Kasumi-1 (cell line): Measurements from ENCODE around the gene IQCN.

Experiments used
- DNase-seq, 2 experiments: peaks; one replicate each; lab custom pipeline; 2025; lab: John Stamatoyannopoulos, UW

IQCN gene

DNA sequence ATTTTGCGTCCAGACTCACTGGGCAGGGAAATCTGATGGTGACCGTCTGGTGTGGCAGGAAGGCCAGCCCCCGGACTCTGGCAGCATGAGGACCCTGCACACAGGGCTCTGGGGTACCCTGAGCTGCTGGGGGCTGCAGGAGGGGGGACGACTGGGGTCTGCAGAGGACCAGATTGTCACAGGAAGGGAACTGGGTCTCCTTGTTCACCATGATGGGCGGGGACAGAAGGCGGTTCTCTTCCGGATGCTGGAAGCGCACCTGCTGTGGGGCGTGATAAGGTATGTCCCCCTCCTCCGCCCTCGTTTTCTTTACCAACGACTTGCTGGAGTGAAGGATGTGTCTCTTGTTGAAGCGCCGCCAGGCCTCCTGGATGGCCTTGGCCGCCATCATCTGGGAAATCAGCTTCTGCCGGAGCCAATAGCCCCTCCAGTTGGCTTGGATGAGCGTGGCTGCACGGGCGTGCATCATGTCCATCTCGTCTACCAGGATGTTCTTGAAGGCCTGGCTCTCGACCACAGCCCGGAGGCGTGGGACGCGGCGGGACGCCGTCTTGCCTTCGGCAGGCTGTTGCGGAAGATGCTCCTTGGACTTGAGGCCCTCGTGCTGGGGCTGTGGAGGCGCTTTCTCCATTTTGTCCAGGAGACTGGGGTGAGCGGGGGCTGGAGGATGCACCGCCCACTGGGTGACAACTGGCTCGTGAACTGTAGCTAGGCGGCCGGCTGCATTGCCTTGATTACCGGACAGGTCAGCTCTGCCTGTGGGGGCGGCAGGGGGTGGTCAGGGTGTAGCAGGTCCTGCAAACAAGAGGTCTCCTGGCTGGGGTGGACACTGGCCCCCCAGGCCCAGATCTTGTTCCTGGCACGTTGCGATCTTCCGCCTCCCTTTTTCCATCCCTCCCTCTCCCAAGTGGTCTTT, 7.2 kb downstream of the IQCN start:
- no peak for DNase-seq

DNA sequence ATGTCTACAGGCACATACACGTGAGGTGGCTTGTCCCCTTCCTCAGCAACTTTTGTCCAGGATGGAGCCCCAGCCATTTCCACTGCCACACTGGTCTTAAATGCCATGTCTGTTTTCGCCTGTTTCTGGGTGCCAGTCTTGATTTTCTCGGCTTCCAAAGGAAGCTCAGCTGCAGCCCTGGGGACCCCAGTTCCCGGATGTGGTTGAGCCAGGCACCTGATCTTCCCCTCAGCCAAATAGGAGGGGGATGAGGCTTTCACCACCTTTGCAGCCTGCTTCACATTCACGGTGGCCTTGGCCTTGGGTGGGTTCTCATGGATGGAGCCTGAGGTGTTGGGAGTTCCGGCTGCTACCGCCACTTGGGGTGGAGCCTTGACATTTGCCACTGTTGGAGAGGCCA, 8.7 kb downstream of the IQCN start:
- no peak for DNase-seq

DNA sequence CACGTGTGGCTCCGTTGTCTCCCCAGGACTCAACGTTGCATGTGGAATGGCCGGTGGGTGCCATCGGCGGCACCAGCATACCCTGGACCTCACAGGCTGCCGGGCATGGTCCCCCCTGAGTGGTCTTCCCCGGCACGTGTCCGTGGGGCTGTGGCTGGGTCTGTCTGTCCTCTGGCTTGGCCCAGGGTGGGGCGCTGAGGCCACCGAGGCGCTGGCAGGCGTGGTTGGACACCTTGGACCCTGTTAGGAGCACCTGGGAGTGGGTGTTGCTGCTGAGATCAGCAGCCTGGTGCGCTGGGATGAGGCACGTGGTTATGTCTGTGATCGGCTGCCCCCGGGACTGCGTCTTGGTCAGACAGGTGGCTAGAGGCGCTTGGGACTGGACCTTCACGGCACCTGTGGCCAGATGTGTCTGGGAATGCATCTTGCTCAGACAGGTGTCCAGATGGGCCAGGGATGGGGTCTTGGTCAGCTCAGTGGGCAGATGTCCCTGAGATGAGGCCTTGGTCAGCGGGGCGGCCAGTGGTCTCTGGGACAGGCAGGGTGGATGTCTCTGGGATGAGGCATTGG, 9.2 kb downstream of the IQCN start:
- DNase-seq, result no peak

DNA sequence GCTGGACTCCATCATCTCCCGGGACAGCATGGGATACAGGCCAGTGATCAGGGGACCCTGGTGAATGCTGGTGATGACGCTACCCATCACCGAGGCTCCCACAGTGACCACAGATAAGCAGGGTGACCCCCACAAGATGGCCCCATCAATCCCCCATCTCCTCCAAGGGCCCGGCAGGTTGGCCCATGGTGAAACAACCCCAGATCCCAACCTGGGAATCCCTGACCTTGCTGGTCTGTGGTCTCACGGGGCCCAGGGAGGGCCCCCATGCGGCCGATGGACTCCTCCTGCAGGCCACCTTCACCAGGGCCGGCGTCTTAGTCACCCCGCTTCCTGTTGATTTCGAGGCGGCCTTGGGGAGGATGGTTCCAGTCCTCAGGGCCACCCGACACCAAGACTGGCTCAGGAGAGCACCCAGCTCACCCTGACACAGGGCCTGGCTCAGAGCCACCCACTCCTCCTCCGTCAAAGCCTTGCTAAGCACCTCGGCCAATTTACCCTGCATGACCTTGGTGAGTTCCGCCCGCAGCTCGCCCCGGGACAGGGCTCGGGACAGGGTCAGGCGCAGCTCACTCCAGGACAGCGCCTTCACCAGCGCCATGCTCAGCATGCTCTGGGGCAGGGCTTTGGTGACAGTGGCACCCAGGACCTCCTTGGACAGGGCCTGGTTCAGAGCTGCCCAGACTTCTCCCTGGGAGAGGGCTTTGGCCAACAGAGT, 10.0 kb downstream of the IQCN start:
- DNase-seq, result no peak

DNA sequence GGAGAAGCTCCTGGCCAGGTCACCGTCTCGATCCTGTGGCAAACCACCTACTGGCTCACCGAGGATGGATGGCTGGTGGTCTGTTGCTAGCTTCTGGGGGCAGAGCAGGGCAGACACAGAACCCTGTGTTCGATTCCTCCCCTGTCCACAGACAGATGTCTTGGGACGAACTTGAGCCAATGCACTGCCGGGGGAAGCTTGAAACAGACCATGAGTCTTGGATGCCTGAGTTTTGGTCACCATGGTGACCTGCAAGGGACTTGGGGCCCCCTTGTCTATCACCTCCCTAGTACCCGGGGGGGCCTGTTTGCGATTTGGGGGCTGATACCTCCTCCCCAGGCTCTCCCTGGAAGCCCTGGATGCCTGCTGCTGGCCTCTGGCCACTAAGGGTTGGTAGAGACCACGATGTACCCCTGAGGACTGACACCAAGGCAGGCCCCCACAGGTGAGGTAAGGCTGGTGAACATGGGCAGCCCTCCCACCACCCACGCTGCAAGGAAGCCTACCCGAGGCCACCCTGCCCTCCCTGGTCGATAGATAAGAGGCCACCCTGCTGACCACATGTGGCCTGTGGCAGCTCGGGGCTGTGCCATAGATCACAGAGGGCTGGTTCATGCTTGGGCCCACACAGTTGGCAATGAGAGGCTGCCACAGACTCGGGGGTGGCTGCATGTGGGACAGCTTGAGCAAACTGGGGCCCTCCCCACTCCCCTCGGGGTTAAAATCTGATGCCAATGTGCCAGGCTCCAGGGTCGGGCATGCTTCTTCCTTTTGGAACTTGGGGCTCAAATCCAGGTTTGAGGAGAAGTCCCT, 10.7 kb downstream of the IQCN start:
- DNase-seq, result no peak

DNA sequence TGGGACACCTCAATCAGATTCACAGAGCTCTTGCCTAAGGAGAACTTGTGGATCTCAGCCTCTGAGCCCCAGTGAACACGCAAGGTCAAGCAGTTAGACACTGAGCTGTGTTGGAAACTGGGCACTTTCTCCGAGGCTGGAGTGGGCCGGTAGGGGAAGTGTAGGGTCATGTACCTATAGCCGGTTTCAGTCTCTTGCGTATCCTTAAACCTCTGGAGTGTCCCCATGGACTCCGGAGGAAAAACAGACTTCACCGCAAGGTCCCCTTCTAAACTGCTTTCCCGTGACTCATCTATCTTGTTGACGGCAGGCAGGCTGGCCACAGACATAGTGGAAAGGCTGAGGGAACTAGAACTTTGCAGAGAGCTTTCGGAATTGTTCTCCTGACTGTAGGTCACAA, 11.3 kb downstream of the IQCN start:
- DNase-seq, result no peak

DNA sequence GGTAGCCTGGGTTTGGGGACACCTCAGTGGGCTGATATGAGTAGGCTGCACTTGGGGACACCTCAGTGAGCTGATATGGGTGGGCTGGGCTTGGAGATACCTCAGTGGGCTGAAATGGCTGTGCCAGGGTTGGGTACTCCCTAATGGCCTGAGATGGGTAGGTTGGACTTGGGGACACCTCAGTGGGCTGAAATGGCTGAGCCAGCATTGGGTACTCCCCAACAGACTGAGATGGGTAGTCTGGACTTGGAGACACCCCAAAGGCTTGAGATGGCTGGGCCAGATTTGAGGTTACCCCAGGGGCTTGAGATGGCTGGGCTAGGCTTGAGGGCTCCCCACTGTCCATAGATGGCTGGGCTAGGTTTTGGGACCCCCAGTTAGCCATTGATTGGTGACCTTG, 12.1 kb downstream of the IQCN start:
- DNase-seq, result no peak

DNA sequence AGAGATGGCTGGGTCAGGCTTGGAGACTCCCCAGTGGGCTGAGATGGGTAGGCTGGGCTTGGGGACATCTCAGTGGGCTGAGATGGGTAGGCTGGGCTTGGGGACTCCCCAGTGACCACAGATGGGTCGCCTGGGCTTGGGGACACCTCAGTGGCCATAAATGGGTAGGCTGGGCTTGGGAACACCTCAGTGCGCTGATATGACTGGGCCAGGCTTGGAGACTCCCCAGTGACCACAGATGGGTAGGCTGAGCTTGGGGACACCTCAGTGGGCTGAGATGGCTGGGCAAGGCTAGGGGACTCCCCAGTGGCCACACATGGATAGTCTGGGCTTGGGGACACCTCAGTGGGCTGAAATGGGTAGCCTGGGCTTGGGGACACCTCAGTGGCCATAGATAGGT, 12.8 kb downstream of the IQCN start:
- DNase-seq, result no peak

DNA sequence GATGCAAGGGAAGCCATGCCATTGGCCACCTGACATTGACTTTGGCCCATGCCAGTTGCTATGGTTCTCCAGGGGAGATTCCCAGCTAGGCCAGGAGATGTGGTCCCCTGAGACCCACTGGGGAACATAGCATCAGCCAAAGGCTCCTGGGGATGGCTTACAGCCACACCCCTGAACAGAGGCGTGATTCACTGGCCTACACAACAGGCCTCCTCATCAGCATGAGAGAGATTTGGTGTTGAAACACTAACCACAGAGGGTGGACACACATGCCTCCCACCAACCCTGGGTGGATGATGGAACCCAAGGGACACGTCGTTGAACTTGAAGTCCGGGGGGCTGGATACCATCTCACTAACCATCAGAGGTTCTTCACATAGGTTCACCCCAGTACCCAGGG, 14.4 kb downstream of the IQCN start:
- no peak for DNase-seq

DNA sequence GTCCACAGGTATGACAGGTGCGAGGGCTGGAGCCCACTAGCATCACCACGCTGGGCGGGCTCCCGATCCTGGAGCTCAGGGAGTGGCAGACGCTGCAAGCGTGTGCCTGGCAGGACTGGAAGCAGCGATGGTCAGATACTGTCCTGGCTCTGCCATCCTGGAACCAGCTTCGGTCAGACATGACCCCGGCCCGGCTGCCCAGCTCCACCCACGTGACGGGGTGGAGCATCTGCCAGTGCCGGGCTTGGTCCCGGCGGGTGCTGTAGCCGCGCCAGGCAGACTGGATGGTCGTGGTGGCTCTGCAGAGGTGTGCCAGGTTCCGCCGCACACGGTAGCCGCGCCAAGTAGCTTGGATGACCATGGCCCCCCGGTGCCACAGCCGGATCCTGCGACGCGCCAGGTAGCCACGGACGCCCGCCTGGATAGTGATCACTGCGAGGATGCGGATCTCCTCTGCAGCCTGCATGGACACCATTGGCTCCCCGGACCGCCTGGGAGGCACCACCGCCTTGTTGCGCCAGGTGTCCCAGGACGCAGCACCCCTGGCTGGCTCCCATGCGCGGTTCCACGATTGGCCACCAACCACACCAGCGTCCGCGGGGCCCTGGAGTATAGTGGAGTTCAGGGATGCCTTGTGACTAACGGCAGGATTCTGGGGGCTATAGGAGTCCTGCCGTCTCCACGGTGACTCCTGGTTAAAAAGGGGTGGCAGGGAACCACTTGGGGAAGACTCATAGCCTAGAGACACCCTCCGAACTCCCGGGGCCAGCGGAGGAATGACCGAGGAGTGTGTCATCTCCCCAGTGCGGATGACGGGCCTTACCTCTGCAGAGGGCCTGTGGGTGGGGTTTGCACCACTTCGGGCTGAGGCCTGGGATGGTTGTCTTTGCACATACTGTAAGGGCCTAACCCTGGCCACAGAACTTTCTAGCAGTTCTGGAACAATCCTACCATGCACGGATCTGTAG, 16.5 kb downstream of the IQCN start:
- no peak for DNase-seq

DNA sequence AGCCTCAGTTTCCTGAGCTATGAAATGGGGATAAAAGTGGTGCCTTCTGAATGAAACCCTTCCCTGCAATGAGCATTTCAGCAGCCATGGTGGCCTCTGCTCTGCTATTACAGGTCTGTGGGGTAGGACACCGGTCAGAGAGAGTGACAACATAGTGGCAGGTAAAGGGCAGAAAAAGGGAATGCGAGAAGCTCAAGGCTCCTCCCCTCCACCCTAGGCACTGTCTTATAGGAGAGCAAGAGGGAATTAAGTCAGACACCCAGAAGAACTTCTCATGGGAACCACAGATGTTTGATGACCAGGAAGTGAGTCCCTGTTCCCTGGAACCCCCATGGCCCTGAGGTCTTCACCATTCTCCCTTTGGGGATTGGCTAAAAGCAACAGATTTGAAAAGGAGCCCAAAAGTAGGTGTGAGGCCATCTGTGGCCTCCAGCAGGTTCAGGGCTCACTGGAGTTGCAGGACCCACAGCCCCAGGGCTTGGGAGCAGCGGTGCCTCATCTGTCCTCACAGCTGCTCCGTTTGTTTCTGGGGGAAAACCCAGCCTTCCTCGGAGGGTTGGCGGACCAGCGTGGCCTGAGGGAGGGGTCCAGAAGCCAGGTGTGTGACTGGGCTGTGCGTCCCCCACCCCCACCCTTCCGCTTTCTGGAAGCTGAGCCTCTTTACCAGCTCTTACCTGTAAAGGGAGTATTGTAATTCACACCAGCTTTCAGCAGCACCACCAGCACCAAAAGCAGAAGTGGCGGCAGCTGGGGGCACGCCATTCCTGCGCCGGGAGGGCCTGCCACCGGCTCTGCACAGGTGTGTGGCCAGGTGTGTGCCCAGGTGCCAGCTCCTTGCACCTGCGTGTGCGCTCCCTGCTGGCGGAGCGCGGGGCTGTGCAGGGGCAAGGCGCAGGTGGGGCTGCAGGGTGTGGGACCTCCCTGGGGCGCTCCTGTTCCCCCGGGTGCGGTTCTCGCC, 19.4 kb downstream of the IQCN start:
- no peak for DNase-seq

DNA sequence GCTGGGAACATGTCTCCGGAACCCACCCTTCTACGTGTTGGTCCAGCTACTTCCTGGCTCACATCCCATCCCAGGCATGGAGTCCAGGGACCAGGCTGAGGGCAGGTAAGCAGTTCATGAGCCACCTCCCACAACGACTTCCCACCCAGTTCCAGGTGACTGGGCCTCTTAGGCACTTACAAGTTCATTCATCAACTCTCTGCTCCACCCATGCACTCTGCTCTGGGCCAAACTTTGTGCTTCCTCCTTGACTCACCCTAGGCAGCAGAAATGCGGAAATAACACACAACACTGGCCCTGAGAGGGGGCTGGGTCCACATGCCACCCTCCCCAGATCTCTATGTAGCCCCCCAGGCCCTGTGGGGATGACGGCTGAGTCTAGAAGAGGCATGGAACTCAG, 20.5 kb downstream of the IQCN start:
- DNase-seq, result peak in 1 of 2 experiments; percentile 20

DNA sequence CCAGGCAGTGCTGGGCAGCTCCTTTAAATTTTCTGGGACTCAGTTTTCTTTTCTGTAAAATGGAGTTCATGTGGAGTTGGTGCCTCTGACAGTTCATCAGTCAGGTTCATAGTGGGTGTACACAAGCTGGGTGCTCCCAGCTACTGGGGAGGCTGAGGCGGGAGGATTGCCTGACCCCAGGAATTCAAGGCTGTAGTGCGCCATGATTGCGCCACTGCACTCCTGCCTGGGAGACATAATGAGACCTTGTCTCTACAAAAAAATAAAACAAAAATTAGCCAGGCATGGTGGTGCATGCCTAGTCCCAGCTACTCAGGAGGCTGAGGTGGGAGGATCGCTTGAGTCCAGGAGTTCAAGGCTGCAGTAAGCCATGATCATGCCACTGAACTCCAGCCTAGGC, 21.1 kb downstream of the IQCN start:
- no peak for DNase-seq

DNA sequence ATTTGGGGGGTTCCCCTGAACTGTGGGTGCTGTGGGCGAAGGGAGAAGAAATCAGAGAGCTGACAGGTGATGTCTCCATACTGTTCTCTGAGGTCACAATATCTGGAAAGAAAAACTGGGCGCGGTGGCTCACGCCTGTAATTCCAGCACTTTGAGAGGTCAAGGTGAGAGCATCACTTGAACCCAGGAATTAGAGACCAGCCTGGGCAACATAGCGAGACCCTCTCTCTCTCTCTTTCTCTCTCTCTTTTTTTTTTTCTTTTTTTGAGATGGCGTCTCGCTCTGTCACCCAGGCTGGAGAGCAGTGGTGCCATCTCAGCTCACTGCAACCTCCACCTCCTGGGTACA, 21.9 kb downstream of the IQCN start:
- no peak for DNase-seq

DNA sequence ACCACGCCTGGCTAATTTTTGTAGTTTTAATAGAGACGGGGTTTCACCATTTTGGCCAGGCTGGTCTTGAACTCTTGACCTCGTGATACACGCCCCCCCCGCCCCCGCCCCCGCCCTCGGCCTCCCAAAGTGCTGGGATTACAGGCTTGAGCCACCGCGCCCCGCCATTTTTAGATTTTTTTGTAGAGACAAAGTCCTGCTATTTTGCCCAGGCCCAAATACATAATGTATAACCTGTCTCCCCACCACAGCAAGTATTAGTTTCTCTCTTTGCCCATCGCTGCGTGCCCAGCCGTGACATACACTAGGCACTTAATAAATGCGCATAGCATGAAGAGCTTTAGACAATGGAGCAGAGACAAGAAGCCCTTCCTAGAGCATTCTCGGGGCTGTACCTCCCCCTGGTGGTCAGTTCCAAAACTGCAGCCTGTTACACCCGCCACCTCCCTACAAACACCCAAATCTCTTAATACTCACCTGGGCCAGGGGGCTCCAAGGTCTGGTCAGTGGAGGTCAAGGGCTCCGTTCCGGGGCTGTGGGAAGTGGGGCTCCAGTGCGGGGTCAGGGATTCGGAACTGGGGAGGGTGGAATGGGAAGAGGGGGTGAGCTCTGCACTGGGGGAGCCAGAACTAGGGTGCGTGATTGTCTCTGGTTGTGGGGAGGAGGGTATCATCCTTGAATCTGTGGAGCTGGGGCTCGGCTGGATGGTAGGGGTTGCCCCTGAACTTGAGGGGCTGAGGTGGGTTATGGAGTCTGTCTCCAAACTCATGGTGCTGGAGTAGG, 22.5 kb downstream of the IQCN start:
- peak; percentile 72 to 81 for DNase-seq

DNA sequence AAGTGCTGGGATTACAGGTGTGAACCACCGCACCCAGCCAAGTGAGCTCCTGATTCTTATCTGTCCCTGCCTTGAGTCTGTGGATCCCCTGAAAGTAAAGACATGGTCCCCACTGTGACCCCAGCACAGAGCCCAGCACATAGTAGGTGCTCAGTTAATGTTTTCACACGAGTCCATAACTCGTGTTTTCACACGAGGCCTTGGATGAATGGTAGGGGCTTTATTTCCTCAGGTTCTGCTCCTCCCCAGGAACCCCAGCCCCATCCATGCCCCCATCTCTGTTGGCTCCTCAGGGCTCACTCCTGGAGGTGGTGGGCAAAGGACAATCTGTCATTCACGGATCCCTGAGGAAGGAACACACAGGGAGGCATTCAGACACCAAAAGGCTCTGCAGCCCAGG, 24.4 kb downstream of the IQCN start:
- DNase-seq, result no peak

DNA sequence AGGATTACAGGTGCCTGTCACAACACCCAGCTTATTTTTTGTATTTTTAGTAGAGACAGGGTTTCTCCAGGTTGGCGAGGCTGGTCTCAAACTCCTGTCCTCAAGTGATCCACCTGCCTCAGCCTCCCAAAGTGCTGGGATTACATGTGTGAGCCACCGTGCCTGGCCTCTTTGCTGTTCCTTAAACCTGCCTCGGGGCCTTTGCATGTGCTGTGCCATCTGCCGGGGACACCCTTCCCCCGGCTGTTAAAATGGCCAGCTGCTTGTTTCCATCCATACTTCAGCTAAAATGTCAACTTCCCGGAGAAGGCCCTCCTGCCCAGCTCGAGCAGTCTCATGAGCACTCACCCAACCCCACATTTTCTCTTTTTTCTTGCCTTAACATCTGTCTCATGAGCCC, 29.0 kb downstream of the IQCN start:
- DNase-seq, result no peak

DNA sequence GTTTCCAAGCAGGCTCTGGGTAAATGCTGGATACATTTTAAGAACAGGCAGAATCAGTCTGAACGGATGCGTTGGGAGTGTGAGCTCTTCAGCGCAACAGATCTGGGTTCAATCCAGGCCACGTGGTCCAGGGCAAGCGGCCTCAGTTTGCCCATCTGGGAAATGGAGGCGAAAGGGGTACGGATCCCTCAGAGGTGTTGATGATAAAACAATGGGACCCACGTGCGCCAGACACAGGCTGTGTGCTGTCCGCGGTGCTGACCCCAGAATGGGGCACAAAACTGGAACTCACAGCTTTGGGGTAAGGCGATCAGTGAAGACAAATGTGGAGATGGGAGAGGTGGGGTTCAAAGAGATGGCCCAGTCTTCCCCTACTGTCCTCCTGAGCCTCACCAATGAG, 34.9 kb downstream of the IQCN start:
- DNase-seq, result peak; percentile 13 to 19

DNA sequence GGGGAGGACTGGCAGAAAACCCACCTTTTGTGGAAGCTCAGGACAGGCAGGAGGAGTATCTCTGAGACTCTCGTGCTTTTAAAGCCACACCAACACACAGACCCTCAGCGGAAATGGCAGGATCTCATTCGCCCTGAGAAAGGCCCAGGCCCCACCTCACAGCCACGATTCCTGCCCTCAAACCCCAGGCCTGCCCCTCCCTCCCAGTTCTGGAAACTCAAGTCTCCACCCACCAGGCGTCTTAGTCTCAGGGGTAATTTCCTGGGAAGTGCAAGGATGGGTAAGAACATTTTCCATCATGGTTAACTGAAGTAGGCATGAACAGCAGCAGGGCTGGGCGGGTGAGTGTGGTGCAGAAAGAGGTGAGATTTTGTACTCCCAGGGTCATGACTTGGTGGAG, 40.1 kb downstream of the IQCN start:
- DNase-seq, result no peak
